H9 (cell line): Measurements from ENCODE around the gene PCDHGB4. TPM values are rescaled to one million over a fixed set of nuclear protein-coding genes. Genes with fewer than 3 reads are reported as not detected.

Experiments used
- DNase-seq: peaks from one replicate; pipeline ENCODE4 v3.0.0-alpha.2; 2017
- H2AFZ ChIP-seq: one replicate; pipeline ENCODE4 v1.6.1; 2013; ENCODE audit warnings: mild to moderate bottlenecking, low read length, control low read depth, moderate library complexity
- H2AK5ac ChIP-seq: 2 replicates; pipeline ENCODE4 v1.6.1; 2013; ENCODE audit warnings: low read length, control low read depth, mixed read lengths; ENCODE audit not compliant: insufficient read length
- H2BK120ac ChIP-seq: one replicate; pipeline ENCODE4 v1.6.1; 2013; ENCODE audit warnings: low read depth, mild to moderate bottlenecking, low read length, control low read depth, inconsistent platforms; ENCODE audit not compliant: poor library complexity, severe bottlenecking
- H2BK12ac ChIP-seq: 2 replicates; pipeline ENCODE4 v1.6.1; 2013; ENCODE audit warnings: low read length, control low read depth, mixed read lengths, low read depth; ENCODE audit not compliant: insufficient read length
- H2BK15ac ChIP-seq: 2 replicates; pipeline ENCODE4 v1.6.1; 2013; ENCODE audit warnings: low read depth, low read length, control low read depth
- H2BK20ac ChIP-seq: one replicate; pipeline ENCODE4 v1.6.1; 2013; ENCODE audit warnings: low read depth, mild to moderate bottlenecking, low read length, control low read depth, inconsistent platforms; ENCODE audit not compliant: poor library complexity, severe bottlenecking
- H2BK5ac ChIP-seq: 2 replicates; pipeline ENCODE4 v1.6.1; 2013; ENCODE audit warnings: low read length, control low read depth, mixed read lengths; ENCODE audit not compliant: insufficient read length
- H3K14ac ChIP-seq: 2 replicates; pipeline ENCODE4 v1.6.1; 2013; ENCODE audit warnings: low read length, control low read depth; ENCODE audit not compliant: insufficient read depth
- H3K18ac ChIP-seq: 2 replicates; pipeline ENCODE4 v1.6.1; 2013; ENCODE audit warnings: low read depth, mild to moderate bottlenecking, mixed read lengths, low read length, control low read depth; ENCODE audit not compliant: insufficient read length
- H3K23ac ChIP-seq: 2 replicates; pipeline ENCODE4 v1.6.1; 2013; ENCODE audit warnings: low read length, control low read depth, mixed read lengths, low read depth; ENCODE audit not compliant: insufficient read length
- H3K23me2 ChIP-seq: 2 replicates; pipeline ENCODE4 v1.6.1; 2013; ENCODE audit warnings: low read depth, mild to moderate bottlenecking, mixed read lengths, low read length, control low read depth; ENCODE audit not compliant: insufficient read length, poor library complexity, severe bottlenecking
- H3K27ac ChIP-seq: 2 replicates; pipeline ENCODE4 v1.5.1; 2013; ENCODE audit warnings: low read length, control low read depth, mixed read lengths, low read depth; ENCODE audit not compliant: insufficient read length
- H3K27me3 ChIP-seq: 2 replicates; pipeline ENCODE4 v1.6.1; 2013; ENCODE audit warnings: low read length, control low read depth, inconsistent platforms; ENCODE audit not compliant: insufficient read depth
- H3K4ac ChIP-seq: 2 replicates; pipeline ENCODE4 v1.6.1; 2013; ENCODE audit warnings: low read depth, mild to moderate bottlenecking, control low read depth, inconsistent platforms, low read length, moderate library complexity
- H3K4me1 ChIP-seq: 2 replicates; pipeline ENCODE4 v1.6.1; 2013; ENCODE audit warnings: low read length, control low read depth, inconsistent platforms; ENCODE audit not compliant: insufficient read depth
- H3K4me2 ChIP-seq: 2 replicates; pipeline ENCODE4 v1.6.1; 2013; ENCODE audit warnings: low read length, control low read depth, mixed read lengths; ENCODE audit not compliant: insufficient read length, insufficient read depth
- H3K56ac ChIP-seq: 2 replicates; pipeline ENCODE4 v1.6.1; 2013; ENCODE audit warnings: low read depth, mild to moderate bottlenecking, mixed read lengths, low read length, control low read depth; ENCODE audit not compliant: insufficient read length
- H3K79me1 ChIP-seq: 2 replicates; pipeline ENCODE4 v1.6.1; 2013; ENCODE audit warnings: low read depth, mild to moderate bottlenecking, moderate library complexity, low read length, control low read depth, inconsistent platforms; ENCODE audit not compliant: insufficient read depth, poor library complexity, severe bottlenecking
- H3K79me2 ChIP-seq: 2 replicates; pipeline ENCODE4 v1.6.1; 2013; ENCODE audit warnings: low read length, control low read depth, inconsistent platforms; ENCODE audit not compliant: insufficient read depth
- H3K9ac ChIP-seq: 2 replicates; pipeline ENCODE4 v1.6.1; 2013; ENCODE audit warnings: low read length, control low read depth, mixed read lengths; ENCODE audit not compliant: insufficient read length; ENCODE audit errors: extremely low read depth
- H3K9me3 ChIP-seq: one replicate; pipeline ENCODE4 v1.6.1; 2013; ENCODE audit warnings: low read depth, low read length, inconsistent platforms; ENCODE audit not compliant: control insufficient read depth
- H3T11ph ChIP-seq: one replicate; pipeline ENCODE4 v1.6.1; 2013; ENCODE audit warnings: mild to moderate bottlenecking, low read length, control low read depth, inconsistent platforms
- H4K20me1 ChIP-seq: one replicate; pipeline ENCODE4 v1.6.1; 2013; ENCODE audit not compliant: control insufficient read depth, insufficient read length, insufficient read depth
- H4K5ac ChIP-seq: 2 replicates; pipeline ENCODE4 v1.6.1; 2013; ENCODE audit warnings: low read depth, mild to moderate bottlenecking, mixed read lengths, low read length, control low read depth; ENCODE audit not compliant: insufficient read length
- H4K8ac ChIP-seq: replicated peaks from 2 replicates; pipeline ENCODE4 v1.6.1; 2013; ENCODE audit warnings: low read length, control low read depth, mixed read lengths, low read depth; ENCODE audit not compliant: insufficient read length
- H4K91ac ChIP-seq: 2 replicates; pipeline ENCODE4 v1.6.1; 2013; ENCODE audit warnings: low read depth, mild to moderate bottlenecking, moderate library complexity, mixed read lengths, low read length, control low read depth; ENCODE audit not compliant: insufficient read length
- H3K27ac Mint-ChIP-seq, 3 experiments: 2 replicates in 2 of 3; 3 replicates in 1 of 3; pipeline ENCODE4 v1.8.0; 2020 to 2021; ENCODE audit warnings: mixed read lengths in 3 of 3, mild to moderate bottlenecking in 1 of 3, moderate library complexity in 1 of 3
- H3K27me3 Mint-ChIP-seq: 2 replicates; pipeline ENCODE4 v1.8.0; 2021; ENCODE audit warnings: low read depth, mild to moderate bottlenecking, moderate library complexity, mixed read lengths
- H3K36me3 Mint-ChIP-seq, 3 experiments: 2 replicates in 2 of 3; 3 replicates in 1 of 3; pipeline ENCODE4 v1.8.0; 2020 to 2021; ENCODE audit warnings: low read depth in 3 of 3, mixed read lengths in 3 of 3; ENCODE audit not compliant: insufficient read depth in 1 of 3
- H3K4me1 Mint-ChIP-seq, 2 experiments: 2 replicates each; pipeline ENCODE4 v1.8.0; 2020; ENCODE audit warnings: mixed read lengths in 2 of 2
- H3K4me3 Mint-ChIP-seq, 2 experiments: 2 replicates in 1 of 2; 3 replicates in 1 of 2; pipeline ENCODE4 v1.8.0; 2020 to 2021; ENCODE audit warnings: mild to moderate bottlenecking in 2 of 2, mixed read lengths in 2 of 2, moderate library complexity in 1 of 2
- H3K9me3 Mint-ChIP-seq, 2 experiments: 2 replicates in 1 of 2; 3 replicates in 1 of 2; pipeline ENCODE4 v1.8.0; 2020; ENCODE audit warnings: mild to moderate bottlenecking in 2 of 2, mixed read lengths in 2 of 2, moderate library complexity in 1 of 2
- CTCF ChIP-seq: fragments of 200-600 bp; sonication (generic); conservative IDR thresholded peaks from 3 replicates; pipeline ENCODE4 v1.8.0; 2021; ENCODE audit warnings: antibody characterized with exemption, mild to moderate bottlenecking
- WGBS: extraction: QIAGEN DNeasy Blood & Tissue Kit; methylation state at CpG from one replicate; pipeline ENCODE4 v1.1.7; 2013; ENCODE audit warnings: missing lambda C conversion rate, low lambda C conversion rate, mixed read lengths; ENCODE audit not compliant: insufficient read length; ENCODE audit errors: extremely low coverage; 5-methylcytosine and 5-hydroxymethylcytosine counted together
- total RNA-seq: library from RNA; stranded (reverse); gene quantifications from 2 replicates; pipeline ENCODE4 v1.2.1, GENCODE V29; 2021

Gene PCDHGB4
- total RNA-seq, 1 experiment from 2014 or later, result 4.2 TPM

GRCh38 chr5:141351591-141351990 is 35.9 kb upstream of the PCDHGB4 start:
- no peak overlapping the region for H2BK20ac ChIP-seq
- H3K23me2 ChIP-seq, result peaks cover 4% of the 10 kb centered on the region
- no peak overlapping the region for H3K27ac ChIP-seq
- no peak overlapping the region for H2AFZ ChIP-seq
- peaks cover 6% of the 10 kb centered on the region in 2 experiments for H3K4me1 Mint-ChIP-seq
- H4K20me1 ChIP-seq, result no peaks in the 10 kb centered on the region
- no peak overlapping the region for H2BK15ac ChIP-seq
- no peak for DNase-seq
- no peak overlapping the region for H3T11ph ChIP-seq
- no peak overlapping the region for H3K4me2 ChIP-seq
- no peak overlapping the region for H2BK5ac ChIP-seq
- H3K27ac Mint-ChIP-seq, result no peak overlapping the region
- peaks cover 57 to 62% of the 10 kb centered on the region in 2 experiments for H3K9me3 Mint-ChIP-seq
- H4K91ac ChIP-seq, result no peak overlapping the region
- H2AK5ac ChIP-seq, result no peak overlapping the region
- no CpG with 5 or more reads among the region's 36 CpGs for WGBS
- no peaks in the 10 kb centered on the region for H3K4me1 ChIP-seq
- H3K23ac ChIP-seq, result no peak overlapping the region
- no peak overlapping the region for H4K8ac ChIP-seq
- no peak overlapping the region for H3K4ac ChIP-seq
- H3K27me3 ChIP-seq, result no peaks in the 10 kb centered on the region
- H3K9me3 ChIP-seq, result peaks cover 30% of the 10 kb centered on the region
- H3K4me3 Mint-ChIP-seq, result no peak overlapping the region
- no peak overlapping the region for H4K5ac ChIP-seq
- H3K36me3 Mint-ChIP-seq, result peaks cover 16 to 64% (median 43%) of the 10 kb centered on the region in 3 experiments
- no peak overlapping the region for H3K56ac ChIP-seq
- H3K9ac ChIP-seq, result no peak overlapping the region
- no peak overlapping the region for H3K18ac ChIP-seq
- H3K27me3 Mint-ChIP-seq, result peaks cover 2% of the 10 kb centered on the region
- H3K79me2 ChIP-seq, result no peaks in the 10 kb centered on the region
- H3K14ac ChIP-seq, result no peak overlapping the region
- no peaks in the 10 kb centered on the region for H3K79me1 ChIP-seq
- no peak for TF ChIP-seq CTCF
- H2BK120ac ChIP-seq, result no peak overlapping the region
- H2BK12ac ChIP-seq, result no peak overlapping the region
